ENCODE data around the gene SCN7A.
"Not testable (repeated sequence)": the region's sequence is repeated elsewhere in the genome, so short reads cannot be mapped to it uniquely, and the experiment has no call there.

The SCN7A gene

GRCh38 chr2:166388481-166389070 lies 105.5 kb downstream of the SCN7A start:
- no peak for DNase-seq

GRCh38 chr2:166385313-166385712 lies 108.7 kb downstream of the SCN7A start:
- no peak for DNase-seq

GRCh38 chr2:166384774-166385173 lies 109.3 kb downstream of the SCN7A start:
- peak; percentile 71 for DNase-seq

GRCh38 chr2:166382448-166382847 lies 111.6 kb downstream of the SCN7A start:
- no peak for DNase-seq

GRCh38 chr2:166380615-166381014 lies 113.4 kb downstream of the SCN7A start:
- no peak for DNase-seq

GRCh38 chr2:166376873-166377272 lies 117.2 kb downstream of the SCN7A start:
- peak; percentile 65 for DNase-seq

GRCh38 chr2:166376488-166376828 lies 117.6 kb downstream of the SCN7A start:
- no peak for DNase-seq

GRCh38 chr2:166375736-166376487 lies 118.1 kb downstream of the SCN7A start, which contains the start of gene SCN9A:
Gene SCN9A (minus strand): TSS chr2:166375944. CDS start chr2:166311756, 64,188 bp downstream.
- DNase-seq = peak; percentile 100

- DNase-seq = peak; percentile 86
Observed at GRCh38 chr2:166375195-166375735, 118.8 kb downstream of the SCN7A start.

GRCh38 chr2:166373951-166374350 lies 120.1 kb downstream of the SCN7A start:
- peak; percentile 85 for DNase-seq

- DNase-seq = no peak
Observed at GRCh38 chr2:166373539-166373938, 120.5 kb downstream of the SCN7A start.

GRCh38 chr2:166373105-166373504 lies 120.9 kb downstream of the SCN7A start:
- peak; percentile 75 for DNase-seq

- DNase-seq = no peak
Observed at GRCh38 chr2:166372046-166372445, 122.0 kb downstream of the SCN7A start.

- peak; percentile 76 for DNase-seq
Observed at GRCh38 chr2:166365803-166366420, 128.1 kb downstream of the SCN7A start.

- peak; percentile 58 for DNase-seq
Observed at GRCh38 chr2:166365239-166365638, 128.8 kb downstream of the SCN7A start.

GRCh38 chr2:166364476-166365161 lies 129.4 kb downstream of the SCN7A start:
- DNase-seq = peak; percentile 55

GRCh38 chr2:166361351-166362153 lies 132.5 kb downstream of the SCN7A start:
- peak; percentile 82 for DNase-seq

- no peak for DNase-seq
Observed at GRCh38 chr2:166360906-166361305, 133.1 kb downstream of the SCN7A start.

- no peak for DNase-seq
Observed at GRCh38 chr2:166360426-166360825, 133.6 kb downstream of the SCN7A start.

- not testable (repeated sequence) for DNase-seq
Observed at GRCh38 chr2:166357950-166358321, 136.1 kb downstream of the SCN7A start.

- DNase-seq = peak; percentile 98
Observed at GRCh38 chr2:166357068-166357949, 136.7 kb downstream of the SCN7A start.
